Cerebellar nuclear complex (tissue), 1 donor: ENCODE data around the gene CPNE6.
A peak's percentile ranks its signal among the peaks of the same experiment; 100 is the strongest.

Source experiments
- DNase-seq, 2 experiments: peaks; one replicate each; lab custom pipeline; 2025; lab: John Stamatoyannopoulos, UW

CPNE6 gene

DNA sequence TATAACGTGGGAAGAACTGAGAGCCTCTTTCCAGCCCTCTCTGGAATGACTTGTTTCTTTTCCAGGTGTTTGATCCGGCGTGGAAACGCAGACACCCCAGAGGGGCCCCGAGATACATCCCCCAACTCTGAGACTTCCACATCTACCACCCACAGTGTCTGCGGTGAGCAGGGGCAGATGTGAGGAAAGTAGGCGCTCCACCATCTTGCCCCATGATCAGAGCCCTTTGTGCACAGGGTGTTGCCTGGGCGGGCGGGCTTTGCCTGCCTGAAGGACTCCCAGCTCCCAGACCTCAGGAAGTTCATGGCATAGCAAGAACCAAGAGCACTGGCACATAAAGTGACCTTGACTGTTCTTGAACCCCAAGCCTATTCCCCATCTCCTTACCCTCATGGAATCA is 16.7 kb upstream of the CPNE6 start:
- no peak for DNase-seq

- no peak for DNase-seq
Observed at GRCh38 chr14:24055971-24056799, 15.2 kb upstream of the CPNE6 start.

DNA sequence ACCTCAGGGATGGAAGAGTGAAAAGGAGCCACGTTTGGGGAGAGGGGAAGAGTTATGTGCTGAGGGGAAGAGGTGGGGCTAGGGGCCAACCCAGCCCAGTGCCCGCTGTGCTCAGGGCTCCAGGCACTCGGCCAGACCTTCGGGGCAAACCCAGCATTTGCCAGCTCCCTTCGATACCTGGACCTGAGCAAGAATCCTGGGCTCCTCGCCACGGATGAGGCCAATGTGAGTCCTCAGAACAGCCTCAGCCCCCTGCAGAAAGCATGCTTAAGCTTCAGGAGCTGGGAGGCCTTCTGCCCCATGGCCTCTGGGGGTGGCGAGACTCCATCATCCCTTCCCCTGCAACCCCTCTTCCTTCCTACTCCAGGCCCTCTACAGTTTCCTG is 14.6 kb upstream of the CPNE6 start:
- DNase-seq = no peak

- no peak for DNase-seq
Observed at GRCh38 chr14:24057271-24057670, 14.1 kb upstream of the CPNE6 start.

- no peak for DNase-seq
Observed at GRCh38 chr14:24057867-24058259, 13.5 kb upstream of the CPNE6 start.

GRCh38 chr14:24058260-24058950 is 13.0 kb upstream of the CPNE6 start:
- peak; percentile 8 to 54 for DNase-seq

- DNase-seq = no peak
Observed at GRCh38 chr14:24058951-24059475, 12.3 kb upstream of the CPNE6 start.

- no peak for DNase-seq
Observed at GRCh38 chr14:24059841-24060388, 11.4 kb upstream of the CPNE6 start.

DNA sequence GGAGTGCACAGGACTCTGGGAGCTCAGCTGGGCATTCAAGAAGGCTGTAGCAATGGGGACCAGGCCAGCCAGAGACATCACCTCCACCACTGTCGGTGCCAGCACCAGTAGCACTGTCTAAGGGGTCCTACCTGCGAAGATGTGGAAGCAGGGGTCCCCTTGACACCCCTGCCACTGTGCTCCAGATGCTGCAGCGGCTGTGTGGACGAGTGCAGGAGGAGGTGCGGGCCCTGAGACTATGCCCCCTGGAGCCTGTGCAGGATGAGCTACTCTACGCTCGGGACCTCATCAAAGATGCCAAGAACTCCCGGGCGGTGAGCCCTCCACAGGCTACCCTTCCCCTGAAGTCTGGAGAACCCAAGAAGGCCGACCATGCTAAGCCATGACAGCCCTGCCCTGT is 10.9 kb upstream of the CPNE6 start:
- no peak for DNase-seq

GRCh38 chr14:24060984-24061913 is 10.1 kb upstream of the CPNE6 start:
- DNase-seq = no peak

GRCh38 chr14:24062216-24062980 is 9.0 kb upstream of the CPNE6 start:
- DNase-seq = no peak

GRCh38 chr14:24063263-24063836 is 8.0 kb upstream of the CPNE6 start:
- no peak for DNase-seq

DNA sequence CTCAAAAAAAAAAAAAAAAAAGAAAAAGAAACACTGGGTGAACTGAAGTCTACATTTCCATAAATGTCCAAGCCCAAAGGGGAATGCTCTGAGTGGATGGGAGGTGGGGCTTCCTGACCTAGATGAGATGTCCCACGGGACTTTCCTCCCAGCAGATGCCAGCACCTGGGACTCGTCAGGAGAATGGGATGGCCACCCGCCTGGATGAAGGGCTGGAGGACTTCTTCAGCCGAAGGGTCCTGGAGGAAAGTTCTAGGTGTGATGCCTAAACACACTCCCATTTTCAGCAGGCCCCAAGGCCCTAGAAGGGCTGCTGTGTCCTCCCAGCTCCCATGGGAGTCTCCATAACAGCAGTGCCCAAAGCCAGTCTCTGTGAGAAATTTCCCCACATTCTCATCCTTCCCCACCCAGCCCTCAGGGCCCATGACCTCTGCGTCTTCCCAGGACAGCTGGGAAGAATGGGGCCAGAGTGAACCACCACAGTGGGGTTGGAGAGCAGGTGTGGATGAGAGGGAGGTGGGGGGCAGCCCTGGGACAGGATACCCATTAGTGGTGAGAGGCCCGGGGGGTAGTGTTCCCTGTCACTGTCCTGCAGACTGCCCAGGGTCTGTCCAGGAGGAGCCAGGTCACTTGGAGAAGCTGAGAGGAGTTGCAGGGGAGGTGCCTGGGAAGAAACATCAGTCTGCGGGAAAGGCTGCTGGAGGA is 7.1 kb upstream of the CPNE6 start:
- DNase-seq = no peak

DNA sequence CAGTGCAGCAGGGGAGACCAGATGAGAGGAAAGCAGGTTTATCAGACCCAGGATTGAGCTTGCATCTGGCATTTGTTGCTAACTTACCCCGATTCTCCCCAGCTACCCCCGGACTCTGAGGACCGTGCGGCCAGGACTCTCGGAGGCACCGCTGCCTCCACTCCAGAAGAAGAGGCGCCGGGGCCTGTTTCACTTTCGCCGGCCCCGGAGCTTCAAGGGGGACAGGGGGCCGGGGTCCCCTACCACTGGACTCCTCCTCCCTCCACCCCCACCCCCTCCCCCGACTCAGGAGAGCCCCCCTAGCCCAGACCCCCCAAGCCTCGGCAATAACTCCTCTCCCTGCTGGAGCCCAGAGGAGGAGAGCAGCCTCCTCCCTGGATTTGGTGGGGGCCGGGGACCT is 6.5 kb upstream of the CPNE6 start:
- DNase-seq = no peak

DNA sequence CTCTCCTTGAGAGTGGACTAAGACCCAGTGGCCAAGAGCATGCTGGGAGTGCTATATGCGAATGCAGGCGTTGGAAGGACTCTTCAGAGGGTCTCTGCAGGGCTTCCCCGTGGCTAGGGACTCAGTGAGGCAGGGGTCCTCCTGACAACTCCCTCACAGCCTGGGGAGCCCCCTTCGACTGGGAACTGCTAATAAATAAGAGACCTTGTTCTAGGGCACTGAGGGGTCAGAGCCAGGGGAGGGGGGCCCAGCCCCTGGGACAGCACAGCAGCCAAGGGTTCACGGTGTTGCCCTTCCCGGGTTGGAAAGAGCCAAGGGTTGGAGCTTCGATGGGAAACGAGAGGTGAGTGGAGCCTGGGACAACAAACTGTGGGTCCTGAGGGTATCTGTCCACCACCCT is 6.0 kb upstream of the CPNE6 start:
- DNase-seq = no peak

- no peak for DNase-seq
Observed at GRCh38 chr14:24066496-24067132, 4.7 kb upstream of the CPNE6 start.

DNA sequence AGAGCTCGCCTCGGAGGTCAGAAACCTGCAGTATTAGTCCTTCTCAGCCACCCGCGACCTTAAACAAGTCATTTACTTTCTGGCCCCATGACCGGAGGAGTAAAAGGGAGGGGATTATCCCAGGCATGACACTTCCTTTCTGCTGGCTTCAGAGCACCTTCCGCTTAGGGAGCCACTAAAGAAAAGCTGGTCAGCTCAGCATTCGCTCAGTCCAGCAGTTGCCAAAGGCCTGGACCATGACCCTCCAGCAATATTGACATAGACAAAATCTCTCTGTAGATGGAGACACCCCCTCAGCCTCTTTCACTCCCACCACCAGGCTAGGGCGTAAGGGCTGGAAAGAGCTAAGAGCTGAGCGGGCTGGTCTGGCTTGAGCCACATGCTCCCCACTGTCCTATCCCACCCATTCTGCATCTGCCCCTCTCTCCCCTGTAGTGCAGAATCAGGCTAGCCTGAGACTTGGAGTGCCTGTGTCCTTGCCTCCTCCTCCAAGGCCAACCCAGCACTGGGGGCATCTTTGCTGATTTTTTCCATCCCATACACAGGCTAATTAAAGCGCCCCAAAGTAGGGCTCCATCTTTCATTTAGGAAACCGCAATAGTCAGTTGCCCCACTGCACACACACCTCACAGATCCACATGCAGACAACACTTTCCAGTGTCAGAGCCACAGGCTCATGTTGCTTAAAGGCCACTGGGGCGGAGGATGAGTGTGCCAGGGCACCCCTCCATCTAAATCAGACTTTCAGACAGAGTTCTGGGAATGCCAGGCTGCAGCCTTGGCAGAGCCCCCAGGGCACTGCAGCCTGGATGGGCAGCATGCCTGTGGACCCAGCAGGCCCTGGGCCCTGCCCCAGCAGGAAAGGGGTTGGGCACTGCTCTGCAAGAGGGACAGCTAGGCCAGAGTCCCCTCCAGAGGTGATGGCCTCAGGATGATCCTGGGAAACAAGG is 4.0 kb upstream of the CPNE6 start:
- no peak for DNase-seq

DNA sequence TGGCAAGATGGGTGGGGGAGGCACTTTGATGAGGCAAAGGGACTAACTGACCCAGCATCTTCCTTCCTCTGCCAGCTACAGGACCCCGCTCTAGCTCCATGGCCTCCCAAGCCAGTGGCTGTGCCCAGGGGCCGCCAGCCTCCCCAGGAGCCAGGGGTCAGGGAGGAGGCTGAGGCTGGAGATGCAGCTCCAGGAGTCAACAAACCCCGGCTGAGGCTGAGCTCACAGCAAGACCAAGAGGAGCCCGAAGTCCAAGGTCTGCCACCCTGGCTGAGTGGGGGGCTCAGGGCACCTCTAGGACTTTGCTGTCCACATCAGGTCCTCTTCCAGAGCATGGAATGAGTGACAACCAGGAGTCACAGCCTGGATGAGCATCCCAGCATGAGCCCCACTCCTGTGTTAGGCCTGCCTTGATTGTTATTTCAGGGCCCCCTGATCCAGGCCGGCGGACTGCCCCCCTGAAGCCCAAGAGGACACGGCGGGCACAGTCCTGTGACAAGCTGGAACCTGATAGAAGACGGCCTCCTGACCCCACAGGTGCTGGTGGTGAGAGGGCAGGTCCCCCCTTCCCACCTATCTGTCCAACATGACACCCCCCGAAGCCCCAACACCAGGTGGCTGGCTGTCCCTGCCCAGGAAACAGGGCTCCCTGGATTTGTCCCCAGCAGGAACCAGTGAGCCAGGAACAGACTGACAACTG is 2.5 kb upstream of the CPNE6 start:
- no peak for DNase-seq
